C1 segment of cervical spinal cord (tissue), 14 donors: ENCODE results near the gene KRT37.
"Not testable (repeated sequence)": the region's sequence is repeated elsewhere in the genome, so short reads cannot be mapped to it uniquely, and the experiment has no call there.

Source experiments
- DNase-seq, 14 donors: peaks; one replicate each; lab custom pipeline; 2025; lab: John Stamatoyannopoulos, UW

KRT37 gene

GRCh38 chr17:41404024-41404671, 20.2 kb downstream of the KRT37 start:
- no peak for DNase-seq

- no peak for DNase-seq
Observed at GRCh38 chr17:41403404-41404023, 20.9 kb downstream of the KRT37 start.

GRCh38 chr17:41402161-41402560, 22.2 kb downstream of the KRT37 start:
- DNase-seq, result no peak

GRCh38 chr17:41396996-41397660, 27.3 kb downstream of the KRT37 start, which contains the start of gene KRT31:
KRT31 (minus strand) TSS chr17:41397608; CDS start chr17:41397539, 69 bp downstream.
- peak in 1 of 14 donors; percentile 81 for DNase-seq

- peak in 1 of 14 donors; percentile 59 for DNase-seq
Observed at GRCh38 chr17:41396340-41396739, 28.0 kb downstream of the KRT37 start.

- DNase-seq, result no peak
Observed at GRCh38 chr17:41395611-41396010, 28.8 kb downstream of the KRT37 start.

- peak in 1 of 14 donors; percentile 24 for DNase-seq
Observed at GRCh38 chr17:41395044-41395443, 29.3 kb downstream of the KRT37 start.

GRCh38 chr17:41394254-41394996, 30.0 kb downstream of the KRT37 start:
- DNase-seq, result peak in 1 of 14 donors; percentile 29

- no peak for DNase-seq
Observed at GRCh38 chr17:41393826-41394225, 30.6 kb downstream of the KRT37 start.

GRCh38 chr17:41393294-41393693, 31.1 kb downstream of the KRT37 start:
- peak in 1 of 14 donors; percentile 17 for DNase-seq

GRCh38 chr17:41392278-41392677, 32.1 kb downstream of the KRT37 start:
- DNase-seq, result no peak

- DNase-seq, result no peak
Observed at GRCh38 chr17:41391535-41391934, 32.9 kb downstream of the KRT37 start.

- DNase-seq, result no peak
Observed at GRCh38 chr17:41390411-41390938, 33.9 kb downstream of the KRT37 start.

GRCh38 chr17:41387670-41388069, 36.7 kb downstream of the KRT37 start:
- no peak for DNase-seq

- no peak for DNase-seq
Observed at GRCh38 chr17:41386227-41386626, 38.2 kb downstream of the KRT37 start.

GRCh38 chr17:41383690-41384089, 40.7 kb downstream of the KRT37 start:
- DNase-seq, result no peak

GRCh38 chr17:41382394-41382793, 42.0 kb downstream of the KRT37 start:
- DNase-seq, result no peak

GRCh38 chr17:41381943-41382342, 42.4 kb downstream of the KRT37 start, which contains the start of gene KRT34:
KRT34 (minus strand) TSS chr17:41382306; CDS start chr17:41382246, 60 bp downstream.
- DNase-seq, result not testable (repeated sequence)

GRCh38 chr17:41380091-41380490, 44.3 kb downstream of the KRT37 start:
- not testable (repeated sequence) for DNase-seq

GRCh38 chr17:41377546-41377945, 46.8 kb downstream of the KRT37 start:
- no peak for DNase-seq
